Caco-2 (cell line): ENCODE results near the gene SFMBT1. TPM values are rescaled to one million over a fixed set of nuclear protein-coding genes. Genes with fewer than 3 reads are reported as not detected.

Experiments used
- BruUV-seq: library from RNA; stranded (reverse); fragments of 400-500 nt; replicated peaks from 2 replicates; lab custom pipeline; 2021; lab: Mats Ljungman, UMichigan
- CTCF ChIA-PET: fragments of 300-600 bp; sonication (Branson Sonifier 250); formaldehyde crosslinking; loops from one replicate; lab custom pipeline; 2022; ENCODE audit warnings: antibody characterized with exemption; lab: Charles Lee
- POLR2A ChIA-PET: fragments of 300-600 bp; sonication (Branson Sonifier 250); formaldehyde crosslinking; loops from one replicate; lab custom pipeline; 2022; ENCODE audit warnings: antibody characterized with exemption; lab: Charles Lee
- DNase-seq, 2 experiments: peaks; one replicate each; pipeline versions ENCODE4 v3.0.0 to v3.0.0-alpha.2; 2020 to 2022
- H3K27me3 ChIP-seq: replicated peaks from 2 replicates; pipeline ENCODE4 v1.6.0; 2011; ENCODE audit warnings: low read length; ENCODE audit not compliant: control insufficient read depth, insufficient read depth
- H3K36me3 ChIP-seq: 2 replicates; pipeline ENCODE4 v1.5.1; 2011; ENCODE audit warnings: low read length; ENCODE audit not compliant: control insufficient read depth, insufficient read depth
- H3K4me1 ChIP-seq: fragments of 250-450 bp; sonication (Bioruptor Pico); 2 replicates; pipeline ENCODE4 v1.5.1; 2020; ENCODE audit warnings: mild to moderate bottlenecking
- H3K4me3 ChIP-seq: 2 replicates; pipeline ENCODE4 v1.5.1; 2011; ENCODE audit warnings: low read depth, mild to moderate bottlenecking, control low read depth, low read length
- H3K9me3 ChIP-seq: fragments of 250-450 bp; sonication (Bioruptor Pico); 2 replicates; pipeline ENCODE4 v1.5.1; 2020; ENCODE audit warnings: mild to moderate bottlenecking, moderate library complexity
- H3K27ac Mint-ChIP-seq: one replicate; pipeline ENCODE4 v1.8.0; 2022; ENCODE audit warnings: mixed read lengths; ENCODE audit not compliant: unreplicated experiment
- H3K27me3 Mint-ChIP-seq: one replicate; pipeline ENCODE4 v1.8.0; 2022; ENCODE audit warnings: mixed read lengths; ENCODE audit not compliant: insufficient read depth, unreplicated experiment
- H3K36me3 Mint-ChIP-seq: one replicate; pipeline ENCODE4 v1.8.0; 2022; ENCODE audit warnings: mild to moderate bottlenecking, mixed read lengths; ENCODE audit not compliant: insufficient read depth, unreplicated experiment
- H3K4me1 Mint-ChIP-seq: one replicate; pipeline ENCODE4 v1.8.0; 2022; ENCODE audit warnings: low read depth, mixed read lengths; ENCODE audit not compliant: unreplicated experiment
- H3K4me3 Mint-ChIP-seq: one replicate; pipeline ENCODE4 v1.8.0; 2022; ENCODE audit warnings: mild to moderate bottlenecking, moderate library complexity, mixed read lengths; ENCODE audit not compliant: unreplicated experiment
- H3K9me3 Mint-ChIP-seq: one replicate; pipeline ENCODE4 v1.8.0; 2022; ENCODE audit warnings: mixed read lengths; ENCODE audit not compliant: unreplicated experiment
- CTCF ChIP-seq, 2 experiments: fragments of 200-600 bp in 1 of 2; IDR thresholded peaks; 1 replicate in 1 of 2; 2 replicates in 1 of 2; pipeline versions ENCODE4 v1.5.1 to v1.8.0; 2011 to 2022; ENCODE audit warnings: antibody characterized with exemption in 1 of 2, control low read depth in 1 of 2, inconsistent platforms in 1 of 2, low read depth in 1 of 2, low read length in 1 of 2, mild to moderate bottlenecking in 1 of 2, moderate library complexity in 1 of 2; ENCODE audit not compliant: insufficient read depth in 1 of 2, severe bottlenecking in 1 of 2, unreplicated experiment in 1 of 2
- intact Hi-C: fragments of 100-400 bp; cut with micrococcal nuclease; formaldehyde crosslinking; loops from one replicate; pipeline ENCODE4 v1.10.0; 2022; ENCODE audit not compliant: unreplicated experiment
- total RNA-seq: library from RNA; stranded (reverse); gene quantifications from 2 replicates; pipeline ENCODE4 v1.2.3, GENCODE V29; 2022

Gene SFMBT1
- total RNA-seq, 1 experiment from 2014 or later, result 45.3 TPM

DNA sequence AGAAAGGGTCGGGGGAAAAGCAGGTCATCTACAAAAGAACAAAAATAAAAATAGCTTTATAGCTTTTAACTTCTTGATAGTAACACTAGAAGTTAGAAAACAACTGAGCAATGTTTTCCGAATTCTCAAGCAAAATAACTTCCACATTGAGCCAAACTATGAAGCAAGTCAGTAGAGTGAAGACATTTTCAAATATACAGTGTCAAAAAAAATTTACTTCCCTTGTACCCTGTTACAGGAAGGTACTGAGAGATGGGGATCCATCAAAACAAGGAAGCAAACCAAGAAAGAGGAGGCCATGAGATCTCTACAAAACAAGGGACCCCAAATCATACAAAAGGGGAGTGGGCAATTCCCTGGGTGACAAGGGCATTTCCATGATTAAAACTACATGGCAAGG is 121.9 kb downstream of the SFMBT1 start:
- BruUV-seq, result no TSS peak
- no peak for TF ChIP-seq CTCF (IDR thresholded peaks at IDR 0.05; ENCODE audit: insufficient read depth in 1 of 2, low read depth in 1 of 2, low read length in 1 of 2, severe bottlenecking in 1 of 2, unreplicated experiment in 1 of 2)

DNA sequence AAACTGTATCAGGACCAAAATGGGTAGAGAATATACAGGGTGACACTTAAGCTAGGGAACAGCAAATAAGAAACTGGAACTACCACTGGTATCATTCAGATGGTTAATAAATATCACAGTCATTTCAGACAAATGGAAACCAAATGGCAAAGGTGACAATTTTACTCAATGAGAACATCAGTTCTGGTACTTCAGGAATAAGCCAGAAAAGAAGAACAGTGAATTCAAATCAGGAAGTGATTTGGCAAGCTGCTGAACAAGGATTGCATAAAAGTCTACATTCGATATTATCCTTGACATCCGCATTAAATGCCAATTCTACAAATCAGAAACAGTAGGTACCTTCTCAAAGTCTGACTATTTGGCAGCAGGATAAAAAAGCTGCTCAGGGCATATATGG is 125.0 kb downstream of the SFMBT1 start:
- H3K4me1 Mint-ChIP-seq, result no peaks in the 10 kb centered on the region
- intact Hi-C loops, result no loop called here
- no peak for DNase-seq
- POLR2A ChIA-PET, result no interaction called here
- H3K4me3 Mint-ChIP-seq, result no peak overlapping the region
- no peaks in the 10 kb centered on the region for H3K9me3 ChIP-seq
- peaks cover 65% of the 10 kb centered on the region for H3K36me3 Mint-ChIP-seq
- peaks cover 2% of the 10 kb centered on the region for H3K36me3 ChIP-seq
- no peaks in the 10 kb centered on the region for H3K27me3 ChIP-seq
- no TSS peak for BruUV-seq
- TF ChIP-seq CTCF (IDR thresholded peaks at IDR 0.05; ENCODE audit: insufficient read depth in 1 of 2, low read depth in 1 of 2, low read length in 1 of 2, severe bottlenecking in 1 of 2, unreplicated experiment in 1 of 2), result no peak
- H3K4me3 ChIP-seq, result no peak overlapping the region
- no peak overlapping the region for H3K27ac Mint-ChIP-seq
- no peaks in the 10 kb centered on the region for H3K27me3 Mint-ChIP-seq
- CTCF ChIA-PET, result no interaction called here
- no peaks in the 10 kb centered on the region for H3K4me1 ChIP-seq
- no peaks in the 10 kb centered on the region for H3K9me3 Mint-ChIP-seq

More for the DNA sequence above, 121.9 kb downstream of the SFMBT1 start:
- Mint-ChIP-seq H3K36me3 (peaks cover 53% of the 10 kb centered on the region), H3K9me3 (no peaks in the 10 kb centered on the region), H3K4me3 (no peak overlapping the region), H3K4me1 (no peaks in the 10 kb centered on the region), H3K27me3 (no peaks in the 10 kb centered on the region), H3K27ac (no peak overlapping the region)
- CTCF ChIA-PET, result no interaction called here
- no peaks in the 10 kb centered on the region for H3K27me3 ChIP-seq
- H3K9me3 ChIP-seq, result no peaks in the 10 kb centered on the region
- H3K4me1 ChIP-seq, result 0 out of 2 replicates have a peak, but pooled peaks cover 2% of the 10 kb centered on the region
- no peak overlapping the region for H3K4me3 ChIP-seq
- H3K36me3 ChIP-seq, result peaks cover 2% of the 10 kb centered on the region
- no peak for DNase-seq
- POLR2A ChIA-PET, result no interaction called here
- intact Hi-C loops, result no loop called here

- H3K9me3 ChIP-seq, result no peaks in the 10 kb centered on the region
- H3K27me3 ChIP-seq, result no peaks in the 10 kb centered on the region
- H3K4me1 Mint-ChIP-seq, result no peaks in the 10 kb centered on the region
- peaks cover 2% of the 10 kb centered on the region for H3K36me3 ChIP-seq
- intact Hi-C loops, result no loop called here
- no TSS peak for BruUV-seq
- TF ChIP-seq CTCF (IDR thresholded peaks at IDR 0.05; ENCODE audit: insufficient read depth in 1 of 2, low read depth in 1 of 2, low read length in 1 of 2, severe bottlenecking in 1 of 2, unreplicated experiment in 1 of 2), result no peak
- no peaks in the 10 kb centered on the region for H3K27me3 Mint-ChIP-seq
- no peak overlapping the region for H3K4me3 ChIP-seq
- H3K36me3 Mint-ChIP-seq, result peaks cover 52% of the 10 kb centered on the region
- POLR2A ChIA-PET, result no interaction called here
- no peak overlapping the region for H3K4me3 Mint-ChIP-seq
- no peaks in the 10 kb centered on the region for H3K4me1 ChIP-seq
- CTCF ChIA-PET, result no interaction called here
- H3K9me3 Mint-ChIP-seq, result no peaks in the 10 kb centered on the region
- H3K27ac Mint-ChIP-seq, result no peak overlapping the region
- DNase-seq, result no peak
Measured at GRCh38 chr3:52917044-52917443, 128.8 kb downstream of the SFMBT1 start.
